Stimulated activated naive B cell treated with anti-CD40 and anti-IgM and Interleukin-4, amounts not matched to agents 10 μg/mL and 1 μg/mL and 100 μg/mL, for 72 hours (primary cell): ENCODE measurements around the gene CDPF1.

Source experiments
- ATAC-seq, 2 donors: fragments of 150-1000 bp; cut with Tn5 transposase; replicated peaks; 2 replicates each; pipeline ENCODE4 v1.10.0; 2021; ENCODE audit warnings: moderate library complexity in 1 of 2
- DNase-seq: peaks from one replicate; pipeline ENCODE4 v3.0.0; 2021
- H3K27ac Mint-ChIP-seq: one replicate; pipeline ENCODE4 v1.8.0; 2022; ENCODE audit warnings: mild to moderate bottlenecking, mixed read lengths
- H3K27me3 Mint-ChIP-seq, 2 donors: one replicate each; pipeline ENCODE4 v1.8.0; 2022; ENCODE audit warnings: mixed read lengths in 2 of 2
- H3K36me3 Mint-ChIP-seq, 2 donors: one replicate each; pipeline ENCODE4 v1.8.0; 2022; ENCODE audit warnings: mixed read lengths in 2 of 2, mild to moderate bottlenecking in 1 of 2
- H3K4me1 Mint-ChIP-seq, 2 donors: one replicate each; pipeline ENCODE4 v1.8.0; 2022; ENCODE audit warnings: mixed read lengths in 2 of 2, mild to moderate bottlenecking in 1 of 2
- H3K4me3 Mint-ChIP-seq, 2 donors: one replicate each; pipeline ENCODE4 v1.8.0; 2022; ENCODE audit warnings: mild to moderate bottlenecking in 2 of 2, mixed read lengths in 2 of 2, moderate library complexity in 1 of 2
- H3K9me3 Mint-ChIP-seq, 2 donors: one replicate each; pipeline ENCODE4 v1.8.0; 2022; ENCODE audit warnings: mixed read lengths in 2 of 2, mild to moderate bottlenecking in 1 of 2

Gene CDPF1

DNA sequence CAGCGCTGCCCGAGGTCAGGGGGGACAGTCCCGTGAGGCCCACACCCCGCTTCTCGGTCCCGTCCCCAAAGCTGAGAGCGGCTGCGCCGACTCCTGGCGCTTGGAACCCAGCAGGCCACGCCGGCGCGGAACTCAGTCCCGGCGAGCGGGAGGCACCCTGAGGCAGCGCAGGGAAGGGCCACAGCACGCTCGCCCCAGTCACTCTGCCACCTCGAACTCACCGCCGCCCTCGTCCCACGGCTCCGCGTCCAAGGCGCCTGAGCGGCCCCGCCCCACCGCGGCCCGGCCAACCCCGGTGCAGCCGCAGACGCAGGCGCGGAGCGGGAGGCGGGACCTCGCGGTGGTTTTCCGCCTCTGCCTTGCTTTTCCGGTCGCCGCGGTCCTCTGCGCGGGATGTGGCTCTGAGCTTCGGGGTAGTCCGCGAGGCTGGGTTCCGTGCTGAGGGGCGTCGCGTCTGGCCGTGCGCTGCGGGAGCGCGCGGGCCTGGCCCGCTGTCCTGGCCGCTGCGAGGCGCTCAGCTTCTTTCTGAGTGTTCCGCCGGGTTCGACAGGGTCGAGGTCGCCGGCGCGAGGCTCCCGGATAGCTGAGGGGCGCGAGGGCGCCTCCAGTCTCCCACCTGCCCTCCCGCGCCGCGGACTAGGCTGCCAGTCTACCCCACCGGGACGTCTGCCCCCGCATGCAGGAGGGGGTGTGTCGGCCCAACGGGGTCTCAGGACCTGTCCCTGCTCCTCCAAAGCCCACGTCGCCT, at the start of gene CDPF1:
Gene CDPF1, minus strand, starts transcription at position 259 of the 748 bp plus-strand sequence. CDS start 2,009 bp downstream, outside the sequence.
- H3K27me3 Mint-ChIP-seq = no peaks in the 10 kb centered on the region
- H3K4me3 Mint-ChIP-seq = peak within 1 kb of the TSS; percentile 92 to 93
- H3K36me3 Mint-ChIP-seq = peaks cover 4 to 19% of the 10 kb centered on the region in 2 donors
- H3K4me1 Mint-ChIP-seq = peaks cover 19 to 39% of the 10 kb centered on the region in 2 donors
- peak; percentile 95 to 96 for ATAC-seq
- DNase-seq = peak; percentile 89
- peak within 1 kb of the TSS; percentile 93 for H3K27ac Mint-ChIP-seq
- H3K9me3 Mint-ChIP-seq = no peaks in the 10 kb centered on the region

GRCh38 chr22:46299101-46299500, 49.0 kb upstream of the CDPF1 start:
- H3K4me1 Mint-ChIP-seq = peaks cover 23 to 25% of the 10 kb centered on the region in 2 donors
- no peak for DNase-seq
- no peaks in the 10 kb centered on the region for H3K9me3 Mint-ChIP-seq
- H3K36me3 Mint-ChIP-seq = peaks cover 2 to 11% of the 10 kb centered on the region in 2 donors
- H3K27ac Mint-ChIP-seq = no peak overlapping the region
- peaks cover 0 to 6% of the 10 kb centered on the region in 2 donors for H3K27me3 Mint-ChIP-seq
- ATAC-seq = no peak
- H3K4me3 Mint-ChIP-seq = no peak overlapping the region

- peaks cover 0 to 6% of the 10 kb centered on the region in 2 donors for H3K27me3 Mint-ChIP-seq
- peak; percentile 2 to 6 for ATAC-seq
- H3K4me3 Mint-ChIP-seq = peak overlapping the region; percentile 81 to 93
These were observed 47.2 kb upstream of the CDPF1 start for GRCh38 chr22:46297151-46297812.

GRCh38 chr22:46296257-46297150, 46.4 kb upstream of the CDPF1 start, which contains the start of gene GTSE1:
GTSE1 (plus strand) TSS chr22:46296870; CDS start chr22:46297401, 531 bp downstream.
- peaks cover 11 to 18% of the 10 kb centered on the region in 2 donors for H3K36me3 Mint-ChIP-seq
- DNase-seq = peak; percentile 97
- peak; percentile 97 for ATAC-seq
- peaks cover 36 to 44% of the 10 kb centered on the region in 2 donors for H3K4me1 Mint-ChIP-seq
- H3K27me3 Mint-ChIP-seq = peaks cover 0 to 6% of the 10 kb centered on the region in 2 donors
- H3K4me3 Mint-ChIP-seq = peak within 1 kb of the TSS; percentile 93
- H3K9me3 Mint-ChIP-seq = peaks cover 4 to 5% of the 10 kb centered on the region in 2 donors
- H3K27ac Mint-ChIP-seq = peak within 1 kb of the TSS; percentile 99

More at GRCh38 chr22:46297151-46297812, 47.2 kb upstream of the CDPF1 start:
- H3K36me3 Mint-ChIP-seq = peaks cover 9 to 15% of the 10 kb centered on the region in 2 donors
- peaks cover 3 to 4% of the 10 kb centered on the region in 2 donors for H3K9me3 Mint-ChIP-seq
- DNase-seq = no peak
- H3K4me1 Mint-ChIP-seq = peaks cover 35 to 43% of the 10 kb centered on the region in 2 donors
- H3K27ac Mint-ChIP-seq = peak overlapping the region; percentile 52

DNA sequence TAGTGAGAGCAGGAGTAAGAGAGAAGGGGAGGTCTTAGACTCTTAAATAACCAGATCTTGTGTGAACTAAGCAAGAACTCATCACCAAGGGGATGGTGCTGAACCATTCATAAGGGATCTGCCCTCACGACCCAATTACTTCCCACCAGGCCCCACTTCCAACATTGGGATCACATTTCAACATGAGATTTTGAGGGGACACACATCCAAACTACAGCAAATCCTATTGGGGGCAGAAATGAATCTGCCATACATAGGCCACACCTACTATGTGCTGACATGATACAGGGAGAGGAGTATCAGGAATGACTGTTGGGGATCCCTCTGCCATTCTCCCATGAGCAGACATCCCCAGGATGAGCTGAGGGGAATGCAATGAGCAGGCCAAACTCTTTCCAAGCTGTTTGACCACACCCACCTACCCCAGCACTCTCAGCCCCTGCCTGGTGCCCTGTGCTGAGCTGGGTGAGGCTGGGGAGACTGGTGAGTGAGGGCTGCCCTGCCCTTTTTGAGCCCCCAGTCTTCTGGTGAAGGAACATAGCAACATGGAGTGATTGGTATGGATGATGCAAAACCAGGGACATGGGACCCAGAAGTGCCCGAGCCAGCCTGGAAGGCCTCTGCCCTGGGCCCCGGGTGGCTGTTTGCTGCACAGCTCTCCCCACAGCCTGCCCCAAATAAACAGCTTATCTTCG, 45.3 kb upstream of the CDPF1 start:
- Mint-ChIP-seq H3K27ac (peak overlapping the region; percentile 99), H3K9me3 (peaks cover 4 to 5% of the 10 kb centered on the region in 2 donors), H3K27me3 (peaks cover 0 to 6% of the 10 kb centered on the region in 2 donors), H3K4me1 (peaks cover 36 to 44% of the 10 kb centered on the region in 2 donors), H3K4me3 (peak overlapping the region; percentile 93), H3K36me3 (peaks cover 22 to 28% of the 10 kb centered on the region in 2 donors)
- ATAC-seq (no peak), DNase-seq (no peak)

GRCh38 chr22:46294784-46295183, 44.7 kb upstream of the CDPF1 start:
- H3K27ac Mint-ChIP-seq = peak overlapping the region; percentile 52
- H3K36me3 Mint-ChIP-seq = peaks cover 24 to 33% of the 10 kb centered on the region in 2 donors
- H3K9me3 Mint-ChIP-seq = peaks cover 4 to 5% of the 10 kb centered on the region in 2 donors
- no peak for ATAC-seq
- no peak for DNase-seq
- H3K4me3 Mint-ChIP-seq = peak overlapping the region in 1 of 2 donors; percentile 3
- H3K27me3 Mint-ChIP-seq = peaks cover 0 to 6% of the 10 kb centered on the region in 2 donors
- H3K4me1 Mint-ChIP-seq = peaks cover 39 to 49% of the 10 kb centered on the region in 2 donors

DNA sequence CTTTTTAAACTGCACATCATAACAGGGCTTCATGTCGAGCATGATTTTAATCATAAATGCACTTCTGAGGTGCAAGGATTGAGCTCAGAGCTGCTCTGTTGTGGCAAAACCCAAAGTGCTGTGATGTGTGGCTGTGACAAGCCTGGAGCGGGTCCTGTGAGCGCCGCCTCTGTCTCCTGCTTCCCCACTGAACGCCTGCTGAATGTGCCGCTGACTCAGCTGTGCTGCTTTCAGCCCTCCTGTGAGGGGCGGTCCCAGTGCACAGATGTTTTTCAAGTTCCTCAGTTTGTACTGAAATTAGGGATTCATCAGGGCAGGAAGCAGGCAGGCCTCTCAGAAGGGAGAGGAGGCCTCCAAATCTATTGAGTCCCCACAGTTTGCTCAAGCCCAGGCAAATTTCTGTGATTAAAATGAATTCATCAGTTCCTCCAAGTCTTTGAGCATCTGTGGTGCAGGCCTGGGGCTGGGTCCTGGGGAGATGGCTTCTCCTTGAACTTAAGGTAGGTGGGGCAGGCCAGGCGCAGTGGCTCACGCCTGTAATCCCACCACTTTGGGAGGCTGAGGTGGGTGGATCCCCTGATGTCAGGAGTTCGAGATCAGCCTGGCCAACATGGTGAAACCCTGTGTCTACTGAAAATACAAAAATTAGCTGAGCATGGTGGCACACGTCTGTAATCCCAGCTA, 43.6 kb upstream of the CDPF1 start:
- ATAC-seq = no peak
- Mint-ChIP-seq H3K9me3 (peaks cover 4 to 5% of the 10 kb centered on the region in 2 donors), H3K27me3 (peaks cover 0 to 3% of the 10 kb centered on the region in 2 donors), H3K27ac (peak overlapping the region; percentile 67), H3K36me3 (peaks cover 24 to 31% of the 10 kb centered on the region in 2 donors), H3K4me1 (peaks cover 38 to 59% of the 10 kb centered on the region in 2 donors), H3K4me3 (peak overlapping the region in 1 of 2 donors; percentile 4)
- peak; percentile 24 for DNase-seq

DNA sequence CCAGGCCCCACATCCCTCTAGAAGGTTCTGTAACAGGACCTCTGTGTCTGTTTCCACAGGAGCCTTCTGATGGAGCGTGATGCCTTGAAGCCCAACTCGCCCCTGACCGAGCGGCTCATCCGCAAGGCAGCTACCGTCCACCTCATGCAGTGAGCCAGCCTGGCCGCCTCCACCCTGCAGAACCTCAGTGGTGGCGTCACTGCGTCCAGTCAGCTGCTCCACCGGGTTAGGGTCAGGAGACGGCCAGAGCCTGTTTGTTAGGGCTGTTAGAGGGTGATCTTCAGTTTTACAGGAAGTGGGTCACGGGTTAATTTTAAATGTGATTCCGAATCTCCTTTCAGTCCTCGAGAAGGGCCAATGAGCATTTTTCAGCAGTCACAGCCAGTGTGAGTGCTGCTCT, 42.6 kb upstream of the CDPF1 start:
- Mint-ChIP-seq H3K4me1 (peaks cover 42 to 68% of the 10 kb centered on the region in 2 donors), H3K27me3 (no peaks in the 10 kb centered on the region), H3K4me3 (no peak overlapping the region), H3K36me3 (peaks cover 26 to 30% of the 10 kb centered on the region in 2 donors), H3K9me3 (peaks cover 4 to 5% of the 10 kb centered on the region in 2 donors), H3K27ac (peak overlapping the region; percentile 69)
- ATAC-seq (no peak), DNase-seq (no peak)

- Mint-ChIP-seq H3K4me3 (no peak overlapping the region), H3K4me1 (peaks cover 42 to 68% of the 10 kb centered on the region in 2 donors), H3K9me3 (peaks cover 4 to 5% of the 10 kb centered on the region in 2 donors), H3K27me3 (no peaks in the 10 kb centered on the region), H3K36me3 (peaks cover 31 to 35% of the 10 kb centered on the region in 2 donors), H3K27ac (peak overlapping the region; percentile 68)
- ATAC-seq = no peak
- DNase-seq = no peak
These were observed 42.1 kb upstream of the CDPF1 start for GRCh38 chr22:46292173-46292572.

- Mint-ChIP-seq H3K27me3 (no peaks in the 10 kb centered on the region), H3K9me3 (peaks cover 4 to 5% of the 10 kb centered on the region in 2 donors), H3K4me1 (peaks cover 38 to 72% of the 10 kb centered on the region in 2 donors), H3K27ac (peak overlapping the region; percentile 68), H3K4me3 (no peak overlapping the region), H3K36me3 (peaks cover 33 to 35% of the 10 kb centered on the region in 2 donors)
- ATAC-seq (no peak), DNase-seq (no peak)
These were observed 41.0 kb upstream of the CDPF1 start for GRCh38 chr22:46290843-46291785.

DNA sequence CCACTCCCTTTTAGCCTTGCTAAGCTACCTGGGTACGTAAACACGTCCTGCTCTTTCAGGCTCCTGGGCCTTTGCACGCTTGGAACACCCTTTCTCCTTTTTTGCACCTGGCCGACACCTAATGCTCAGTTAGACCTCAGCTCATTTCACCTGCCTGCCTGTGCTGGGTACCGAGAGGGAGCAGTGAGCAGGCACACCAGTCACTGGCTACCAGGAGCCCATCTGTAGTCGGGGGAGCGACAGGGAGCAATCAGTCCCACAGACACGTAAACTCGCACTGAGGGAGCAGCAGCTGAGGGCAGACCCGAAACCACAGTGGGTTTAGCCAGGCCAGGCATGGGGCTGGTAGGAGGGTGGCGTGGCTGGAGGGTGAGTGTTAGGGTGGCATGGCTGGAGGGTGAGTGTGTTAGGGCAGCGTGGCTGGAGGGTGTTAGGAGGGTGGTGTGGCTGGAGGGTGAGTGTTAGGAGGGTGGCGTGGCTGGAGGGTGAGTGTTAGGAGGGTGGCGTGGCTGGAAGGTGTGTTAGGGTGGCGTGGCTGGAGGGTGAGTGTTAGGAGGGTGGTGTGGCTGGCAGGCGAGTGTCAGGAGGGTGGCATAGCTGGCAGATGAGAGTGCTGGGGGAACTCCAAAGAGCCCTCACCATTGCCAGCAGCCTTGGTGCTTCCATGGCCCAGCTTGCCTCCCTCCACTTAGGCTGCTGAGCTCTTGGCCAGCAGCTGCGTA, 40.2 kb upstream of the CDPF1 start:
- H3K36me3 Mint-ChIP-seq = peaks cover 35 to 39% of the 10 kb centered on the region in 2 donors
- H3K27ac Mint-ChIP-seq = peak overlapping the region; percentile 68
- no peaks in the 10 kb centered on the region for H3K27me3 Mint-ChIP-seq
- peaks cover 32 to 68% of the 10 kb centered on the region in 2 donors for H3K4me1 Mint-ChIP-seq
- H3K9me3 Mint-ChIP-seq = peaks cover 4 to 5% of the 10 kb centered on the region in 2 donors
- H3K4me3 Mint-ChIP-seq = no peak overlapping the region
- DNase-seq = no peak
- no peak for ATAC-seq
